ENCODE measurements around the gene TMEM132C. TPM values are rescaled to one million over a fixed set of nuclear protein-coding genes. Genes with fewer than 3 reads are reported as not detected.
"Not testable (repeated sequence)": the region's sequence is repeated elsewhere in the genome, so short reads cannot be mapped to it uniquely, and the experiment has no call there.

TMEM132C gene
- total and polyA plus RNA-seq, 2 of the 4 experiments (the other 2 are of a cell fraction) = not detected

GRCh38 chr12:128250096-128250495 lies 16.9 kb upstream of the TMEM132C start:
- H3K4ac ChIP-seq (ENCODE audit: low read depth, low read length) = no peak overlapping the region
- dilution Hi-C loops (cut with HindIII; ENCODE audit: low sequenced_read_pairs, unreplicated experiment) = no loop called here
- no CpG with 5 or more reads among the region's 8 CpGs for WGBS, 2 experiments (ENCODE audit: extremely low coverage in 2 of 2, insufficient read length in 1 of 2)
- H2BK20ac ChIP-seq (ENCODE audit: low read depth, low read length) = no peak overlapping the region
- no peak overlapping the region for H3K23ac ChIP-seq (ENCODE audit: low read depth, low read length)
- H3K4me3 ChIP-seq (ENCODE audit: insufficient read depth, low read depth, low read length) = no peak overlapping the region
- no peak overlapping the region for H4K5ac ChIP-seq (ENCODE audit: low read depth, low read length)
- TF ChIP-seq RFX5 (IDR thresholded peaks at IDR 0.05; ENCODE audit: low read depth, low read length) (no peak), NFE2L2 (IDR thresholded peaks at IDR 0.05; ENCODE audit: low read depth, low read length) (no peak), RCOR1 (IDR thresholded peaks at IDR 0.05; ENCODE audit: insufficient replicate concordance, low read length) (no peak), MXI1 (IDR thresholded peaks at IDR 0.05; ENCODE audit: borderline replicate concordance, low read depth, low read length) (no peak), RAD21 (IDR thresholded peaks at IDR 0.05; ENCODE audit: low read length) (no peak)
- no peak for ATAC-seq (ENCODE audit: low read depth)
- no peak overlapping the region for H2BK5ac ChIP-seq (ENCODE audit: low read depth, low read length, poor library complexity, severe bottlenecking)
- H3K9me1 ChIP-seq (ENCODE audit: insufficient read depth, low read length) = no peaks in the 10 kb centered on the region
- no peak overlapping the region for H3K56ac ChIP-seq (ENCODE audit: extremely low read depth, insufficient read depth, low read length)
- no peak for DNase-seq
- H2AK5ac ChIP-seq (ENCODE audit: low read depth, low read length) = no peak overlapping the region
- no peak overlapping the region for H2BK15ac ChIP-seq (ENCODE audit: low read depth, low read length)
- no peak overlapping the region for H2BK120ac ChIP-seq (ENCODE audit: low read depth, low read length)
- H3K14ac ChIP-seq (replicated peaks; ENCODE audit: low read depth, low read length) = no peak overlapping the region
- intact Hi-C loops (cut with micrococcal nuclease) = no loop called here
- no peaks in the 10 kb centered on the region for H3K27me3 ChIP-seq (ENCODE audit: control insufficient read depth, insufficient read depth, low read length)
- H3K79me1 ChIP-seq (ENCODE audit: low read depth in 1 of 2, low read length in 2 of 2) = no peaks in the 10 kb centered on the region
- no peak overlapping the region for H3K4me2 ChIP-seq (ENCODE audit: low read depth, low read length)
- H3K27ac ChIP-seq (ENCODE audit: insufficient read depth, low read length) = no peak overlapping the region
- H2AK9ac ChIP-seq (replicated peaks; ENCODE audit: low read depth, low read length, poor library complexity) = no peak overlapping the region
- BruUV-seq (replicated peaks) = no TSS peak
- H4K20me1 ChIP-seq (ENCODE audit: insufficient read depth, low read length) = no peaks in the 10 kb centered on the region
- POLR2A ChIA-PET (ENCODE audit: unreplicated experiment) = no interaction called here
- H4K91ac ChIP-seq (ENCODE audit: insufficient read depth, low read depth, low read length) = no peak overlapping the region
- H3K9me3 ChIP-seq (ENCODE audit: control insufficient read depth, insufficient read depth, low read length) = peaks cover 24% of the 10 kb centered on the region
- no peak overlapping the region for H3K18ac ChIP-seq (ENCODE audit: low read depth, low read length)
- no peaks in the 10 kb centered on the region for H3K36me3 ChIP-seq (ENCODE audit: control insufficient read depth, insufficient read depth, low read length)
- CTCF ChIA-PET = no interaction called here
- H2AFZ ChIP-seq (replicated peaks; ENCODE audit: low read length, poor library complexity) = no peak overlapping the region
- no peak overlapping the region for H3K9ac ChIP-seq (ENCODE audit: low read depth, low read length)
- no peak overlapping the region for H4K8ac ChIP-seq (ENCODE audit: low read depth in 2 of 2, low read length in 2 of 2)
- in situ Hi-C loops (cut with MboI; ENCODE audit: low sequenced_read_pairs) = no loop called here
- H3K4me1 ChIP-seq (ENCODE audit: control insufficient read depth, insufficient read depth, low read length) = no peaks in the 10 kb centered on the region

- peaks cover 23% of the 10 kb centered on the region for H3K9me3 ChIP-seq (ENCODE audit: control insufficient read depth, insufficient read depth, low read length)
- H3K4me3 ChIP-seq (ENCODE audit: insufficient read depth, low read depth, low read length); H2AK9ac ChIP-seq (replicated peaks; ENCODE audit: low read depth, low read length, poor library complexity); H2BK15ac ChIP-seq (ENCODE audit: low read depth, low read length); H4K20me1 ChIP-seq (ENCODE audit: insufficient read depth, low read length); H3K4ac ChIP-seq (ENCODE audit: low read depth, low read length); DNase-seq; H3K9me1 ChIP-seq (ENCODE audit: insufficient read depth, low read length); H3K4me2 ChIP-seq (ENCODE audit: low read depth, low read length); H2BK120ac ChIP-seq (ENCODE audit: low read depth, low read length); H2BK5ac ChIP-seq (ENCODE audit: low read depth, low read length, poor library complexity, severe bottlenecking); H2BK20ac ChIP-seq (ENCODE audit: low read depth, low read length); H3K4me1 ChIP-seq (ENCODE audit: control insufficient read depth, insufficient read depth, low read length); H3K36me3 ChIP-seq (ENCODE audit: control insufficient read depth, insufficient read depth, low read length); CTCF ChIA-PET; H3K9ac ChIP-seq (ENCODE audit: low read depth, low read length); H3K56ac ChIP-seq (ENCODE audit: extremely low read depth, insufficient read depth, low read length); H4K8ac ChIP-seq (ENCODE audit: low read depth in 2 of 2, low read length in 2 of 2); H3K18ac ChIP-seq (ENCODE audit: low read depth, low read length); H3K14ac ChIP-seq (replicated peaks; ENCODE audit: low read depth, low read length); ATAC-seq (ENCODE audit: low read depth); H4K91ac ChIP-seq (ENCODE audit: insufficient read depth, low read depth, low read length); H3K27me3 ChIP-seq (ENCODE audit: control insufficient read depth, insufficient read depth, low read length); BruUV-seq (replicated peaks); dilution Hi-C loops (cut with HindIII; ENCODE audit: low sequenced_read_pairs, unreplicated experiment); H3K23ac ChIP-seq (ENCODE audit: low read depth, low read length); H2AFZ ChIP-seq (replicated peaks; ENCODE audit: low read length, poor library complexity); H3K27ac ChIP-seq (ENCODE audit: insufficient read depth, low read length); H3K79me1 ChIP-seq (ENCODE audit: low read depth in 1 of 2, low read length in 2 of 2); intact Hi-C loops (cut with micrococcal nuclease); in situ Hi-C loops (cut with MboI; ENCODE audit: low sequenced_read_pairs); H2AK5ac ChIP-seq (ENCODE audit: low read depth, low read length); H4K5ac ChIP-seq (ENCODE audit: low read depth, low read length); POLR2A ChIA-PET (ENCODE audit: unreplicated experiment): not testable (repeated sequence)
Measured at GRCh38 chr12:128253829-128254228, 13.1 kb upstream of the TMEM132C start.

Measured in IMR-90 (cell line).